GM18951 (cell line): ENCODE results near the gene OR14K1.

ENCODE experiments used
- POLR2A ChIP-seq: IDR thresholded peaks from 4 replicates; pipeline ENCODE4 v1.6.1; 2011; ENCODE audit warnings: mild to moderate bottlenecking; ENCODE audit not compliant: insufficient read length, insufficient read depth; ENCODE audit errors: extremely low read depth
- in situ Hi-C: fragments of 300-500 bp; cut with MboI; formaldehyde crosslinking; loops from one replicate; pipeline ENCODE4 v1.12.0; 2022; ENCODE audit warnings: low sequenced_read_pairs, mixed read lengths, inconsistent platforms; ENCODE audit not compliant: unreplicated experiment

The OR14K1 gene

GRCh38 chr1:247769603-247770002 is 31.2 kb downstream of the OR14K1 start:
- in situ Hi-C loops, result no loop called here

More at GRCh38 chr1:247769603-247770002, 31.2 kb downstream of the OR14K1 start:
- TF ChIP-seq POLR2A, result no peak
